BJ (cell line): Measurements from ENCODE around the gene PARP8. TPM values are rescaled to one million over a fixed set of nuclear protein-coding genes. Genes with fewer than 3 reads are reported as not detected.

Source experiments
- CTCF ChIA-PET: fragments of 350-600 bp; formaldehyde crosslinking; extraction: SDS; loops from one replicate; lab custom pipeline; 2021; ENCODE audit warnings: antibody characterized with exemption, inconsistent platforms; lab: Yijun Ruan, JAX
- POLR2A ChIA-PET: fragments of 300-600 bp; sonication (Branson Sonifier 250); formaldehyde crosslinking; extraction: SDS; loops from one replicate; lab custom pipeline; 2021; ENCODE audit warnings: antibody characterized with exemption; lab: Charles Lee
- DNase-seq: peaks from one replicate; pipeline ENCODE4 v3.0.0-alpha.2; 2011; ENCODE audit warnings: low read depth
- H3K27me3 ChIP-seq: 2 replicates; pipeline ENCODE4 v1.6.0; 2011; ENCODE audit warnings: low read length; ENCODE audit not compliant: control insufficient read depth, insufficient read depth
- H3K36me3 ChIP-seq: 2 replicates; pipeline ENCODE4 v1.5.1; 2011; ENCODE audit warnings: low read length; ENCODE audit not compliant: control insufficient read depth, insufficient read depth
- H3K4me3 ChIP-seq: 2 replicates; pipeline ENCODE4 v1.5.1; 2011; ENCODE audit warnings: low read depth, mild to moderate bottlenecking, control low read depth, low read length
- polyA plus RNA-seq: library from polyadenylated mRNA; depleted of rRNA; stranded (reverse); fragments of >200 nt; gene quantifications from 2 replicates; pipeline ENCODE4 v1.2.3, GENCODE V29; 2011
- TF ChIP-seq, protein P1 (sequence below): IDR thresholded peaks from 2 replicates; pipeline ENCODE4 v1.5.1; 2011; ENCODE audit warnings: low read depth, mild to moderate bottlenecking, control low read depth, inconsistent platforms, low read length, moderate library complexity; ENCODE audit not compliant: insufficient read depth

The PARP8 gene
- polyA plus RNA-seq, 1 experiment, result 5.0 TPM

DNA sequence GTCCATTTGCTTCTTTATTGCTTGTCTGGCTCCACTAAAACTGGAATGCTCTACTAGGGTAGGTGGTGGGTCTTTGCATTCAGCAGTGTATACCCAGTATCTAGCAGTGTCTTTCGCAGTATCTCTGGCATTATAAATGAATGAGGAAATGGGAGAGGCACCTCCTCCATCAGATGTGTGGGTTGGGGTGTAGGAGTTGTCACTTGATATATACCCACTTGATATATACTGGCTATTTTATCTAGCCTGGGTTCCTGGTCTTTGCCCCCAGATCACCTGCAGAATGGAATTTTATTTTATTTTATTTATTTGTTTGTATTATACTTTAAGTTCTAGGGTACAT lies 208.5 kb downstream of the PARP8 start:
- POLR2A ChIA-PET, result no interaction called here
- no peak for DNase-seq
- Histone ChIP-seq H3K27me3 (no peaks in the 10 kb centered on the region), H3K4me3 (no peak overlapping the region), H3K36me3 (no peaks in the 10 kb centered on the region)
- CTCF ChIA-PET, result no interaction called here
- TF ChIP-seq, protein P1, sequence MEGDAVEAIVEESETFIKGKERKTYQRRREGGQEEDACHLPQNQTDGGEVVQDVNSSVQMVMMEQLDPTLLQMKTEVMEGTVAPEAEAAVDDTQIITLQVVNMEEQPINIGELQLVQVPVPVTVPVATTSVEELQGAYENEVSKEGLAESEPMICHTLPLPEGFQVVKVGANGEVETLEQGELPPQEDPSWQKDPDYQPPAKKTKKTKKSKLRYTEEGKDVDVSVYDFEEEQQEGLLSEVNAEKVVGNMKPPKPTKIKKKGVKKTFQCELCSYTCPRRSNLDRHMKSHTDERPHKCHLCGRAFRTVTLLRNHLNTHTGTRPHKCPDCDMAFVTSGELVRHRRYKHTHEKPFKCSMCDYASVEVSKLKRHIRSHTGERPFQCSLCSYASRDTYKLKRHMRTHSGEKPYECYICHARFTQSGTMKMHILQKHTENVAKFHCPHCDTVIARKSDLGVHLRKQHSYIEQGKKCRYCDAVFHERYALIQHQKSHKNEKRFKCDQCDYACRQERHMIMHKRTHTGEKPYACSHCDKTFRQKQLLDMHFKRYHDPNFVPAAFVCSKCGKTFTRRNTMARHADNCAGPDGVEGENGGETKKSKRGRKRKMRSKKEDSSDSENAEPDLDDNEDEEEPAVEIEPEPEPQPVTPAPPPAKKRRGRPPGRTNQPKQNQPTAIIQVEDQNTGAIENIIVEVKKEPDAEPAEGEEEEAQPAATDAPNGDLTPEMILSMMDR, result no peak

DNA sequence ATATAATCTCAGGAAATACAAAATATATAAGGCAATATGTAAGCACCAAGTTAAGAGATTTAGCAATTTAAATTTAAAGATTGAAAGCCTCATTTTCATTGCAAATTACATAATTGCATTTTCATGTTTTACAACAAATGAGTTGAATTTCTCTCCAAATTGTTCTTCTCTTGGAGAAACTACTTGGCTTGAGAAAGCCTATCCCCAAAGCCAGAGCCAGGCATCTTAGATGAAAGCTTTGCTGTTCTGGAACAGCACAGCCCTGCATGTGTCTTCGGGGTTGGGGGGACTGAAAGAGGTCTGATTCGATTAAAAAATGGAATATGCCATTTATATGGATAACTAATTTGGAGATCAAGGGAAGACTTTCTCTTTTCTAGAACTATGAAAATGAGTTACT lies 212.0 kb downstream of the PARP8 start:
- Histone ChIP-seq H3K4me3 (no peak overlapping the region), H3K27me3 (no peaks in the 10 kb centered on the region), H3K36me3 (no peaks in the 10 kb centered on the region)
- TF ChIP-seq, protein P1, result no peak
- CTCF ChIA-PET, result no interaction called here
- POLR2A ChIA-PET, result no interaction called here
- no peak for DNase-seq

GRCh38 chr5:50881407-50881806 lies 215.0 kb downstream of the PARP8 start:
- no peak overlapping the region for H3K4me3 ChIP-seq
- H3K27me3 ChIP-seq, result no peaks in the 10 kb centered on the region
- ChIA-PET POLR2A (no interaction called here), CTCF (no interaction called here)
- H3K36me3 ChIP-seq, result no peaks in the 10 kb centered on the region
- TF ChIP-seq, protein P1, result no peak
- DNase-seq, result no peak

DNA sequence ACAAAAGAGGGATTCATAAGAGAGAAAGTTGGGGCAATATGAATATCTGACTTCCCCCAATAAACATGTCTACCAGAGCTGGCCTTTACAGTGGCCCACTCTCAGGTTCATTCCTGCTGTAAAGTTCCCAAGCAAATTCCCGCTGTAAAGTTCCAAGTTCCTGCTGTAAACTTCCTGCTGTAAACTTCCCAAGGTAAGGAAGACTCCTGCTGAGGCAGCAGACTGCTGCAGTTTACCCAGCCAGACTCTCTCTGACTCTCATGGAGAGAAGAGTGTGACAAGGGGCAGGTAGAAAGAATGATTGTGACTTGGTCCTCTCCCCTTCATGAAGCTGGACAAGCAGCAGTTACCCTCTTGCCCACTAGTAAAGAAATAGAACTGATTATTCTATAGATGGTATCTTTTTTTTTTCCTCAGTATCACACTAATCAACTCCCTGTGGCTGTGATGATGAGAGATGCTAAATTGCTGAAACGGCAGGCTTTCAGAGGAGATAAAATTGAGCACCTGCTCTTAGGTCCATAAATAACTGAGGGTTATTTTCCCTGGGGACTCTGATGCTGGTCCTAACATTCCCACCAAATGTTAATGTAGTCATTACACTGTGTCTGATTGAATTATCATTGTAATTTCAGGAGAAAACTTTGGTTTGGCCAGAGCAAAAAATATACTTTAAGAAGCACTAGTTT lies 220.4 kb downstream of the PARP8 start:
- Histone ChIP-seq H3K27me3 (no peaks in the 10 kb centered on the region), H3K36me3 (no peaks in the 10 kb centered on the region), H3K4me3 (no peak overlapping the region)
- TF ChIP-seq, protein P1, result no peak
- ChIA-PET POLR2A (no interaction called here), CTCF (no interaction called here)
- DNase-seq, result no peak

DNA sequence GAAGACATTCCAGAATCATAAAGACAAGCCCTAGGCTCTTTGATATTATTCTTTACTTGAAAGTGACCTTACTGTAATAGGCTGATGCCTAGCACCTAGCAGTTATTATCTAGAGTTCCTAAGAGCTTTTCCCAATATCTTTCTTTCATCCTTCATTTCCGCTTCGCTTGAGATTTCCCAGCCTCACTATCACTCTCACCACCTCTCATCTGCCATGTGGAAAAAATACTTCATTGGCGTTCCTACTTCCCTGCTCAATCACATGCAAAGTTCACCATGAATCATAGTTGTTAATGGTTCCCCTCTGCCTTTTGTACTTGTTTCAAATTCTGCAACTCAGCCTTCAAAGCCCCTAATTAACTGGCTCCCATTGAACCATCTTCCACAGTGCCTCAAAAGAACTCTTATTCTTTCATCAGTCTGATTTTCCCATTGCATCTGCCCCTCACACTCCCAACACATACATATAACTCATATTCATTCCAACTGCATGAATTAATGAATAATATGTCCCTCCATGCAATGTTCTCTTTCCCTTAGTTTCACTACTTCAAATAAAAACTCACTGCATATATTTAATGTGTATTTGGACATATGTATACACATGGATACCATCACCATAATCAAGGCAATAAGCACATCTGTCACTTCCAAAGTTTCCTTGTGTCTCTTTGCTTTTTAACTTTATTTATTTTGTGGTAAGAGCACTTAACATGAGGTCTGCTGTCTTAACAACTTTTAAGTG lies 221.6 kb downstream of the PARP8 start:
- H3K4me3 ChIP-seq, result no peak overlapping the region
- ChIA-PET CTCF (no interaction called here), POLR2A (no interaction called here)
- DNase-seq, result no peak
- TF ChIP-seq, protein P1, result no peak
- H3K36me3 ChIP-seq, result no peaks in the 10 kb centered on the region
- no peaks in the 10 kb centered on the region for H3K27me3 ChIP-seq
